Kidney epithelial cell (primary cell): ENCODE measurements around the gene MRPL32. TPM values are rescaled to one million over a fixed set of nuclear protein-coding genes. Genes with fewer than 3 reads are reported as not detected.

ENCODE experiments used
- DNase-seq: peaks from one replicate; pipeline ENCODE4 v3.0.0-alpha.2; 2010; ENCODE audit warnings: low read depth
- H3K27me3 ChIP-seq: 2 replicates; pipeline ENCODE4 v1.6.0; 2011; ENCODE audit warnings: low read length; ENCODE audit not compliant: control insufficient read depth, insufficient read depth
- H3K36me3 ChIP-seq: 2 replicates; pipeline ENCODE4 v1.5.1; 2011; ENCODE audit warnings: low read length; ENCODE audit not compliant: control insufficient read depth, insufficient read depth
- H3K4me3 ChIP-seq: 2 replicates; pipeline ENCODE4 v1.5.1; 2011; ENCODE audit warnings: low read depth, mild to moderate bottlenecking, control low read depth, low read length
- CTCF ChIP-seq: IDR thresholded peaks from 2 replicates; pipeline ENCODE4 v1.5.1; 2011; ENCODE audit warnings: mild to moderate bottlenecking, moderate library complexity, low read length, control low read depth, inconsistent platforms; ENCODE audit not compliant: insufficient read depth, poor library complexity, severe bottlenecking
- total RNA-seq: library from RNA; depleted of rRNA; stranded (reverse); fragments of >200 nt; gene quantifications from 2 replicates; pipeline ENCODE4 v1.2.3, GENCODE V29; 2015

The MRPL32 gene
- total RNA-seq, 1 donor from 2014 or later, result 97.9 TPM

- no peaks in the 10 kb centered on the region for H3K36me3 ChIP-seq
- peak; percentile 71 for DNase-seq
- H3K27me3 ChIP-seq, result no peaks in the 10 kb centered on the region
- no peak for TF ChIP-seq CTCF
- peak within 1 kb of the TSS; percentile 74 for H3K4me3 ChIP-seq
These were observed 20.4 kb upstream of the MRPL32 start, which contains the start of gene C7orf25 for GRCh38 chr7:42911454-42912447. Gene C7orf25, minus strand, starts transcription at chr7:42912070. Its CDS starts 1,170 bp downstream, at chr7:42910900.

- H3K36me3 ChIP-seq, result no peaks in the 10 kb centered on the region
- no peak overlapping the region for H3K4me3 ChIP-seq
- TF ChIP-seq CTCF, result no peak
- DNase-seq, result no peak
- H3K27me3 ChIP-seq, result no peaks in the 10 kb centered on the region
These were observed 18.6 kb upstream of the MRPL32 start for GRCh38 chr7:42913591-42913990.

GRCh38 chr7:42914009-42914408, 18.2 kb upstream of the MRPL32 start:
- DNase-seq, result no peak
- Histone ChIP-seq H3K36me3 (no peaks in the 10 kb centered on the region), H3K4me3 (no peak overlapping the region), H3K27me3 (no peaks in the 10 kb centered on the region)
- no peak for TF ChIP-seq CTCF

GRCh38 chr7:42914421-42915045, 17.6 kb upstream of the MRPL32 start:
- no peak for DNase-seq
- Histone ChIP-seq H3K27me3 (no peaks in the 10 kb centered on the region), H3K4me3 (no peak overlapping the region), H3K36me3 (no peaks in the 10 kb centered on the region)
- TF ChIP-seq CTCF, result no peak

GRCh38 chr7:42915356-42915755, 16.8 kb upstream of the MRPL32 start:
- Histone ChIP-seq H3K27me3 (no peaks in the 10 kb centered on the region), H3K36me3 (no peaks in the 10 kb centered on the region), H3K4me3 (no peak overlapping the region)
- TF ChIP-seq CTCF, result no peak
- no peak for DNase-seq
